Thyroid gland (tissue), 4 donors: ENCODE measurements around the gene DLG2.

Experiments
- CTCF ChIP-seq, 6 experiments: fragments of 200-600 bp in 3 of 6; fragments of 450-650 bp in 3 of 6; sonication (generic) in 3 of 6; IDR thresholded peaks; one replicate each; pipeline ENCODE4 v1.5.1; 2016 to 2019; ENCODE audit warnings: antibody characterized with exemption in 6 of 6, mild to moderate bottlenecking in 2 of 6, inconsistent platforms in 1 of 6, moderate library complexity in 1 of 6
- POLR2A ChIP-seq, 2 donors: fragments of 450-650 bp; IDR thresholded peaks; one replicate each; pipeline ENCODE4 v1.6.1; 2017; ENCODE audit warnings: antibody characterized with exemption in 2 of 2, mild to moderate bottlenecking in 2 of 2, moderate library complexity in 1 of 2

GRCh38 chr11:83695046-83695445 is 1932.1 kb downstream of the DLG2 start:
- no peak for TF ChIP-seq POLR2A (IDR thresholded peaks at IDR 0.05)
- no peak for TF ChIP-seq CTCF (IDR thresholded peaks at IDR 0.05)
